Esophagus (tissue), 2 donors: ENCODE data around the gene GAPDH. TPM values are rescaled to one million over a fixed set of nuclear protein-coding genes. Genes with fewer than 3 reads are reported as not detected.
"Not testable (repeated sequence)": the region's sequence is repeated elsewhere in the genome, so short reads cannot be mapped to it uniquely, and the experiment has no call there.

Source experiments
- H3K27ac ChIP-seq, 2 donors: one replicate each; pipeline ENCODE4 v1.5.1; 2013; ENCODE audit warnings: low read depth in 2 of 2, mild to moderate bottlenecking in 2 of 2, inconsistent platforms in 1 of 2, low read length in 1 of 2, moderate library complexity in 1 of 2
- H3K27me3 ChIP-seq, 2 donors: one replicate each; pipeline ENCODE4 v1.6.1; 2013; ENCODE audit warnings: low read length in 2 of 2, control low read depth in 1 of 2, mild to moderate bottlenecking in 1 of 2; ENCODE audit not compliant: insufficient read depth in 2 of 2, control insufficient read depth in 1 of 2
- H3K36me3 ChIP-seq, 2 donors: one replicate each; pipeline ENCODE4 v1.6.1; 2013; ENCODE audit warnings: low read length in 1 of 2; ENCODE audit not compliant: control insufficient read depth in 2 of 2, insufficient read depth in 2 of 2
- H3K4me1 ChIP-seq, 2 donors: one replicate each; pipeline ENCODE4 v1.6.1; 2013; ENCODE audit warnings: low read length in 1 of 2; ENCODE audit not compliant: control insufficient read depth in 2 of 2, insufficient read depth in 2 of 2
- H3K4me3 ChIP-seq, 2 donors: one replicate each; pipeline ENCODE4 v1.5.1; 2013; ENCODE audit warnings: low read length in 2 of 2, mild to moderate bottlenecking in 2 of 2, low read depth in 1 of 2, moderate library complexity in 1 of 2
- H3K9me3 ChIP-seq, 2 donors: one replicate each; pipeline ENCODE4 v1.6.1; 2013; ENCODE audit warnings: mild to moderate bottlenecking in 2 of 2, low read depth in 1 of 2, low read length in 1 of 2, moderate library complexity in 1 of 2; ENCODE audit not compliant: control insufficient read depth in 2 of 2, insufficient read depth in 1 of 2
- whole genome bisulfite sequencing, 2 donors: extraction: QIAGEN DNeasy Blood & Tissue Kit; methylation state at CpG; one replicate each; pipeline ENCODE4 v1.1.7; 2013; 5-methylcytosine and 5-hydroxymethylcytosine counted together
- polyA plus RNA-seq, 2 donors: library from polyadenylated mRNA; stranded (reverse); fragments of 200-250 nt; gene quantifications; one replicate each; pipeline ENCODE4 v1.2.3, GENCODE V29; 2013
- donor health status: healthy with polysubstance abuse.
- donor health status: Bipolar disorder and iron deficiency.

Gene GAPDH
- 1,000 to 10,000 TPM; 2,765 to 3,567 TPM for polyA plus RNA-seq

DNA sequence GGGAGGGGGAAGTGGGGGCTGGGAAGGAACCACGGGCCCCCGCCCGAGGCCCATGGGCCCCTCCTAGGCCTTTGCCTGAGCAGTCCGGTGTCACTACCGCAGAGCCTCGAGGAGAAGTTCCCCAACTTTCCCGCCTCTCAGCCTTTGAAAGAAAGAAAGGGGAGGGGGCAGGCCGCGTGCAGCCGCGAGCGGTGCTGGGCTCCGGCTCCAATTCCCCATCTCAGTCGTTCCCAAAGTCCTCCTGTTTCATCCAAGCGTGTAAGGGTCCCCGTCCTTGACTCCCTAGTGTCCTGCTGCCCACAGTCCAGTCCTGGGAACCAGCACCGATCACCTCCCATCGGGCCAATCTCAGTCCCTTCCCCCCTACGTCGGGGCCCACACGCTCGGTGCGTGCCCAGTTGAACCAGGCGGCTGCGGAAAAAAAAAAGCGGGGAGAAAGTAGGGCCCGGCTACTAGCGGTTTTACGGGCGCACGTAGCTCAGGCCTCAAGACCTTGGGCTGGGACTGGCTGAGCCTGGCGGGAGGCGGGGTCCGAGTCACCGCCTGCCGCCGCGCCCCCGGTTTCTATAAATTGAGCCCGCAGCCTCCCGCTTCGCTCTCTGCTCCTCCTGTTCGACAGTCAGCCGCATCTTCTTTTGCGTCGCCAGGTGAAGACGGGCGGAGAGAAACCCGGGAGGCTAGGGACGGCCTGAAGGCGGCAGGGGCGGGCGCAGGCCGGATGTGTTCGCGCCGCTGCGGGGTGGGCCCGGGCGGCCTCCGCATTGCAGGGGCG lies at the start of gene GAPDH:
Gene GAPDH (plus strand): TSS at position 595 of the 772 bp plus-strand sequence. CDS start 316 bp downstream, outside the sequence.
- H3K4me3 ChIP-seq = peak within 1 kb of the TSS; percentile 89 to 98
- H3K27me3 ChIP-seq = no peaks in the 10 kb centered on the region
- H3K36me3 ChIP-seq = peaks cover 14 to 39% of the 10 kb centered on the region in 2 donors
- peak within 1 kb of the TSS; percentile 99 for H3K27ac ChIP-seq
- WGBS, 2 donors = 0% methylated on average over 59 to 62 of the region's 62 CpGs
- H3K9me3 ChIP-seq = no peaks in the 10 kb centered on the region
- H3K4me1 ChIP-seq = peaks cover 5 to 29% of the 10 kb centered on the region in 2 donors

DNA sequence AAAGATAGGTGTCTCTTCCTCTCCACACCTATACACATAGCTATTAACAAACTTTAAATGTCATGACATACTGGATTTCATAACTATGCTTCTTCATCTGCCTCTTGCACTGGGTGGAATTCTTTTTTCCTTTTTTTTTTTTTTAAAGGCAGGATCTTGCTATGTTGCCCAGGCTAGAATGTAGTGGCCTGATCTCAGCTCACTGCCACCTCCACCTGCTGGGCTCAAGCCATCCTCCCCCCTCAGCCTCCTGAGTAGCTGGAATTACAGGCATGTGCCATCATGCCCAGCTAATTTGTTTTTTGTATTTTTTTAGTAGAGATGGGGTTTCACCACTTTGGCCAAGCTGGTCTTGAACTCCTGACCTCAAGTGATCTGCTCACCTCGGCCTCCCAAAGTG lies 46.1 kb upstream of the GAPDH start:
- Histone ChIP-seq H3K27me3 (no peaks in the 10 kb centered on the region), H3K4me3 (no peak overlapping the region)

DNA sequence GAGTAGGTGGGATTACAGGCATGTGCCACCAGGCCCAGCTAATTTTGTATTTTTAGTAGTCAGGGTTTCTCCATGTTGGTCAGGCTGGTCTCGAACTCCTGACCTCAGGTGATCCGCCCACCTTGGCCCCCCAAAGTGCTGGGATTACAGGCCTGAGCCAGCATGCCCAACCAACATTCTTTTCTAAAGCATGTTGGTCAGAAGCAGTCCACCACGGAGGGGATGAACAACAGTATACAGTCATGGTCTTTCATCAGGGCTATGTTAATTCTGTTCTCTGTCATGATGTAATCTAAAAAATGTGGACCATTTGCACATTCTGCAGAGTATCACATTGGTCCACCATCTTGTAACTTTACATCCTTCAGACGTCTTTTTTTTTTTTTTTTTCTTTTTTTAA lies 44.9 kb upstream of the GAPDH start:
- Histone ChIP-seq H3K9me3 (no peaks in the 10 kb centered on the region), H3K4me1 (no peaks in the 10 kb centered on the region), H3K4me3 (no peak overlapping the region), H3K27me3 (no peaks in the 10 kb centered on the region), H3K36me3 (no peaks in the 10 kb centered on the region), H3K27ac (no peak overlapping the region)
- 62 to 68% methylated on average over 4 of the region's 4 CpGs for WGBS, 2 donors

More for the DNA sequence above, 46.1 kb upstream of the GAPDH start:
- 63% methylated on average over 1 of the region's 1 CpG for WGBS, 2 donors
- Histone ChIP-seq H3K27ac (no peak overlapping the region), H3K4me1 (no peaks in the 10 kb centered on the region), H3K36me3 (no peaks in the 10 kb centered on the region), H3K9me3 (no peaks in the 10 kb centered on the region)

DNA sequence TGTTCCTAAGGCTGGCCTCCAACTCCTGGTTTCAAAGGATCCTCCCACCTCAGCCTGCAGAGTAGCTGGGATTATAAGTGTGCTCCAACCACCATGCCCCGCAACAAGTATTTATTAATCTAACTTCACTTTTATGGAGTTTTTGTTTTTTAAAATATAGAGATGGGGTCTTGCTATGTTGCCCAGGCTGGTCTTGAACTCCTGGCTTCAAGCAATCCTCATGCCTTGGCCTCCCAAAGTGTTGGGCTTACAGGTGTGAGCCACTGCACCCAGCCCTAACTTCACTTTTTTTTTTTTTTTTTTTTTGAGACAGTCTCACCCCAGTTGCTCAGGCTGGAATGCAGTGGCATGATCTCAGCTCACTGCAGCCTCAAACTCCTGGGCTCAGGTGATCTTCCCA lies 43.6 kb upstream of the GAPDH start:
- not testable (repeated sequence) for H3K27ac ChIP-seq, H3K36me3 ChIP-seq, H3K4me3 ChIP-seq, H3K9me3 ChIP-seq, H3K27me3 ChIP-seq, H3K4me1 ChIP-seq
- WGBS, 2 donors = 95 to 100% methylated on average over 1 of the region's 1 CpG

GRCh38 chr12:6492838-6493496 lies 41.4 kb upstream of the GAPDH start, which contains the start of gene MRPL51:
MRPL51 (minus strand) TSS chr12:6493262; CDS start chr12:6493136, 126 bp downstream.
- Histone ChIP-seq H3K4me3 (peak within 1 kb of the TSS; percentile 58 to 97), H3K4me1 (no peaks in the 10 kb centered on the region), H3K9me3 (no peaks in the 10 kb centered on the region), H3K27me3 (no peaks in the 10 kb centered on the region), H3K27ac (peak within 1 kb of the TSS; percentile 98 to 100), H3K36me3 (no peaks in the 10 kb centered on the region)
- WGBS, 2 donors = 1% methylated on average over 39 of the region's 39 CpGs

- no peaks in the 10 kb centered on the region for H3K27me3 ChIP-seq
- WGBS, 2 donors = 0 to 1% methylated on average over 42 to 49 of the region's 49 CpGs
- no peaks in the 10 kb centered on the region for H3K36me3 ChIP-seq
- peak within 1 kb of the TSS; percentile 98 to 100 for H3K27ac ChIP-seq
- H3K9me3 ChIP-seq = no peaks in the 10 kb centered on the region
- no peaks in the 10 kb centered on the region for H3K4me1 ChIP-seq
- peak within 1 kb of the TSS; percentile 58 to 97 for H3K4me3 ChIP-seq
Measured at GRCh38 chr12:6493497-6494257, 40.6 kb upstream of the GAPDH start, which contains the start of gene NCAPD2. NCAPD2 (plus strand) TSS chr12:6494102; CDS start chr12:6495099, 997 bp downstream.

DNA sequence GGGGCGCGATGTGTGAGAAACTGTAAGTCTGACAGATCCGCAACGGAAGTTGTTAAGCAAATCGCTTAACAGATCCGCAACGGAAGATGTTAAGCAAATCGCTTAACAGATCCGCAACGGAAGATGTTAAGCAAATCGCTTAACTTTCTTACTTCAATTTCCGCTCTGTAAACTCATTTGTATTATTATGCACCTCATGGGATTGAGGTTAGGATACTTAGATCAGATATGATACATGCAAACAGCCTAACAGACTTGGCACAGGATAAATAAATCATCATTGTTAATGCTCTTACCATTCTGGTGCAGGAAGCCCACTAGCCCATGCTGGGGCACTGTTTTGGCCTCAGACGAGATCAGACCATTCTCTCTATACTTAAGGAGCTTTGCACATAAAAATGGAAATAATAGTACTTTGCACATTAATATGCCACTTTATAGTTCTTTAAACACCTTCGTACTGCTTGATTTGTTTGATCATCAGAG lies 40.0 kb upstream of the GAPDH start:
- no peaks in the 10 kb centered on the region for H3K27me3 ChIP-seq
- no peaks in the 10 kb centered on the region for H3K9me3 ChIP-seq
- 1% methylated on average over 14 of the region's 14 CpGs for WGBS, 2 donors
- H3K27ac ChIP-seq = peak overlapping the region; percentile 26 to 75
- no peaks in the 10 kb centered on the region for H3K4me1 ChIP-seq
- H3K36me3 ChIP-seq = no peaks in the 10 kb centered on the region
- H3K4me3 ChIP-seq = peak overlapping the region; percentile 51 to 97

DNA sequence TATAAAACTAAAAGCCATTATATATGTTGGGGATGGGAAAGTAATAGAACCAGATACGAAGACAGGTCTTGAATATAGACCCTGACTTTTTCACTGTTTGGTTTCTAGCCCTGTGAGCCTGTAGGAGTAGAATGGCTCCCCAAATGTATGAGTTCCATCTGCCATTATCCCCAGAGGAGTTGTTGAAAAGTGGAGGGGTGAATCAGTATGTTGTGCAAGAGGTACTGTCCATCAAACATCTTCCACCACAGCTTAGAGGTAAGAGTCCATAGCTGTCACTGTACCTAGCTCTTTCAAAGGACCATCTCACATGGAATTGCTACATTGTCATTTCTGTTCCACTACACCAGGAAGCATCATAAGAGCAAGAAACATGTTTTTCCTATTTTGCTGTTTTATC lies 39.3 kb upstream of the GAPDH start:
- peak overlapping the region in 1 of 2 donors; percentile 97 for H3K4me3 ChIP-seq
- no peak overlapping the region for H3K27ac ChIP-seq
- no peaks in the 10 kb centered on the region for H3K27me3 ChIP-seq
- no peaks in the 10 kb centered on the region for H3K4me1 ChIP-seq
- WGBS, 2 donors = 65 to 68% methylated on average over 1 of the region's 1 CpG
- H3K36me3 ChIP-seq = no peaks in the 10 kb centered on the region
- H3K9me3 ChIP-seq = no peaks in the 10 kb centered on the region

DNA sequence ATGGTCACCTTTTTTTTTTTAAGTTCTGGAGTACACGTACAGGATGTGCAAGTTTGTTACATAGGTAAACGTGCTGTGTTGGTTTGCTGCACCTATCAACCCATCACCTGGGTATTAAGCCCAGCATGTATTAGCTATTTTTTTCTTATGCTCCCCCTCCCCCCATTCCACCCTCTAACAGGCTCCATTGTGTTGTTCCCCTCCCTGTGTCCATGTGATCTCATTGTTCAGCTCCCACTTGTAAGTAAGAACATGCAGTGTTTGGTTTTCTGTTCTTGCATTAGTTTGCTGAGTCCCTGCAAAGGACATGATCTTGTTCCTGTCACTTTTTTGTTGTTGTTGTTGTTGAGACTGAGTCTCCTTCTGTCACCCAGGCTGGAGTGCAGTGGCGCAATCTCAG lies 37.0 kb upstream of the GAPDH start:
- H3K4me1 ChIP-seq, H3K9me3 ChIP-seq, H3K4me3 ChIP-seq, H3K27me3 ChIP-seq, H3K27ac ChIP-seq, H3K36me3 ChIP-seq: not testable (repeated sequence)
- 70 to 90% methylated on average over 3 of the region's 3 CpGs for WGBS, 2 donors
